GM12878 (cell line): ENCODE measurements around the gene PPOX. TPM values are rescaled to one million over a fixed set of nuclear protein-coding genes. Genes with fewer than 3 reads are reported as not detected.

Experiments used
- ATAC-seq: fragments of 200-7000 bp; cut with Tn5 transposase; 3 replicates; pipeline ENCODE4 v1.9.1; 2020; ENCODE audit warnings: mild to moderate bottlenecking, moderate library complexity
- BruUV-seq: library from RNA; stranded (reverse); fragments of 400-500 nt; replicated peaks from 2 replicates; lab custom pipeline; 2021; lab: Mats Ljungman, UMichigan
- CTCF ChIA-PET: fragments of 300-600 bp; sonication (Branson Sonifier 250); formaldehyde crosslinking; extraction: SDS; loops from one replicate; lab custom pipeline; 2021; ENCODE audit warnings: inconsistent platforms; lab: Yijun Ruan, JAX
- POLR2A ChIA-PET: fragments of 350-600 bp; formaldehyde crosslinking; extraction: SDS; loops from one replicate; lab custom pipeline; 2021; ENCODE audit warnings: inconsistent platforms; lab: Charles Lee
- RAD21 ChIA-PET: fragments of 300-600 bp; sonication (Branson Sonifier 250); formaldehyde crosslinking; loops from one replicate; lab custom pipeline; 2023; ENCODE audit warnings: antibody characterized with exemption; ENCODE audit not compliant: unreplicated experiment; lab: Charles Lee
- SMC1A ChIA-PET: fragments of 300-600 bp; sonication (Branson Sonifier 250); formaldehyde crosslinking; loops from one replicate; lab custom pipeline; 2023; ENCODE audit not compliant: unreplicated experiment, uncharacterized antibody; lab: Charles Lee
- DNase-seq: peaks from one replicate; pipeline ENCODE4 v3.0.0-alpha.2; 2011; ENCODE audit warnings: low read depth, low spot score
- FAIRE-seq: peaks from 3 replicates; lab custom pipeline; 2011; peaks lifted over from hg19 to GRCh38; lab: Jason Lieb, UNC
- H2AFZ ChIP-seq: 2 replicates; pipeline ENCODE4 v1.6.0; 2011; ENCODE audit warnings: low read depth, low read length, control low read depth; ENCODE audit not compliant: control insufficient read depth
- H3K27ac ChIP-seq: 2 replicates; pipeline ENCODE4 v1.5.1; 2011; ENCODE audit warnings: control low read depth; ENCODE audit not compliant: control insufficient read depth, insufficient read depth
- H3K27me3 ChIP-seq, 2 experiments: replicated peaks in 1 of 2; 2 replicates each; pipeline versions ENCODE4 v1.6.0 to v1.6.1; 2011; ENCODE audit warnings: low read length in 1 of 2; ENCODE audit not compliant: control insufficient read depth in 2 of 2, insufficient read depth in 2 of 2
- H3K36me3 ChIP-seq, 2 experiments: 2 replicates each; pipeline ENCODE4 v1.5.1; 2011; ENCODE audit warnings: low read length in 1 of 2; ENCODE audit not compliant: control insufficient read depth in 2 of 2, insufficient read depth in 2 of 2
- H3K4me1 ChIP-seq: 2 replicates; pipeline ENCODE4 v1.6.1; 2011; ENCODE audit warnings: mild to moderate bottlenecking, low read length, moderate library complexity, mixed read lengths; ENCODE audit not compliant: control insufficient read depth, insufficient read depth
- H3K4me2 ChIP-seq: 2 replicates; pipeline ENCODE4 v1.6.0; 2011; ENCODE audit warnings: control low read depth; ENCODE audit not compliant: control insufficient read depth, insufficient read depth
- H3K4me3 ChIP-seq: fragments of 200-600 bp; sonication (generic); 2 replicates; pipeline ENCODE4 v1.5.1; 2016
- H3K79me2 ChIP-seq: 2 replicates; pipeline ENCODE4 v1.6.0; 2011; ENCODE audit warnings: low read length; ENCODE audit not compliant: control insufficient read depth, insufficient read depth
- H3K9ac ChIP-seq: 2 replicates; pipeline ENCODE4 v1.8.0; 2011; ENCODE audit warnings: low read length, control low read depth, mixed read lengths; ENCODE audit not compliant: control insufficient read depth, insufficient read depth
- H3K9me3 ChIP-seq: replicated peaks from 3 replicates; pipeline ENCODE4 v1.5.1; 2011; ENCODE audit warnings: mild to moderate bottlenecking, low read length; ENCODE audit not compliant: control insufficient read depth, insufficient read depth
- H4K20me1 ChIP-seq: 2 replicates; pipeline ENCODE4 v1.6.0; 2011; ENCODE audit not compliant: control insufficient read depth, insufficient read depth
- GATAD2B ChIP-seq: fragments of 450-650 bp; conservative IDR thresholded peaks from 2 replicates; pipeline ENCODE4 v1.6.1; 2017; ENCODE audit warnings: low read depth, mild to moderate bottlenecking, moderate library complexity
- POLR2A ChIP-seq: IDR thresholded peaks from 2 replicates; pipeline ENCODE4 v1.6.1; 2011; ENCODE audit warnings: low read depth, mild to moderate bottlenecking, low read length
- POLR2AphosphoS2 ChIP-seq: IDR thresholded peaks from 2 replicates; pipeline ENCODE4 v1.6.1; 2011; ENCODE audit warnings: low read depth, mild to moderate bottlenecking, low read length, improper control_type of control experiment, moderate library complexity
- SMAD5 ChIP-seq: IDR thresholded peaks from 2 replicates; pipeline ENCODE4 v1.6.1; 2016; ENCODE audit warnings: antibody characterized with exemption, low read depth
- SMARCA5 ChIP-seq: fragments of 450-650 bp; IDR thresholded peaks from 2 replicates; pipeline ENCODE4 v1.6.1; 2017; ENCODE audit warnings: mild to moderate bottlenecking
- SPI1 ChIP-seq: IDR thresholded peaks from 2 replicates; pipeline ENCODE4 v1.6.1; 2011; ENCODE audit warnings: low read depth, mild to moderate bottlenecking, low read length, moderate library complexity, borderline replicate concordance; ENCODE audit not compliant: insufficient read depth
- SUPT20H ChIP-seq: IDR thresholded peaks from 2 replicates; pipeline ENCODE4 v1.6.1; 2011; ENCODE audit warnings: low read depth, mild to moderate bottlenecking, low read length, moderate library complexity, borderline replicate concordance; ENCODE audit not compliant: control insufficient read depth
- WGBS: methylation state at CpG from one replicate; pipeline ENCODE4 v1.1.6; 2016; ENCODE audit warnings: low lambda C conversion rate; ENCODE audit not compliant: insufficient replicate concordance, insufficient coverage; ENCODE audit errors: missing lambda C conversion rate; 5-methylcytosine and 5-hydroxymethylcytosine counted together
- in situ Hi-C: fragments of 300-500 bp; cut with MboI; formaldehyde crosslinking; loops from 9 replicates; pipeline ENCODE4 v1.14.3; 2018; ENCODE audit warnings: mixed read lengths
- intact Hi-C: fragments of 100-400 bp; cut with micrococcal nuclease; formaldehyde crosslinking; loops from one replicate; pipeline ENCODE4 v1.14.2; 2022; ENCODE audit not compliant: unreplicated experiment
- polyA plus RNA-seq, 11 experiments: library from polyadenylated mRNA; depleted of rRNA in 4 of 11; unstranded in 6 of 11; stranded (reverse) in 5 of 11; fragments of >200 nt; fragmentation: Nextera tagmentation in 4 of 11; fragmentation: Illumina TruSeq in 1 of 11; extraction: Ambion mirVana in 4 of 11; extraction: Trizol in 1 of 11; gene quantifications; 1 replicate in 1 of 11; 2 replicates in 10 of 11; pipeline versions ENCODE4 v1.2.1 to v1.2.3, GENCODE V29; 2011 to 2016; ENCODE audit warnings: inconsistent platforms in 2 of 11, missing spikeins in 2 of 11, low read depth in 1 of 11
- total RNA-seq, 4 experiments: library from RNA; depleted of rRNA in 3 of 4; stranded (reverse); fragments of >200 nt in 3 of 4; fragmentation: Illumina TruSeq in 1 of 4; extraction: Trizol in 1 of 4; gene quantifications; 2 replicates each; pipeline versions ENCODE4 v1.2.1 to v1.2.3, GENCODE V29; 2013 to 2021

Gene PPOX
- total and polyA plus RNA-seq, 10 of the 15 experiments (the other 5 are each of a cell fraction or from before 2014, with no cell fraction given), result 8.9 to 31.5 (median 20.3) TPM

DNA sequence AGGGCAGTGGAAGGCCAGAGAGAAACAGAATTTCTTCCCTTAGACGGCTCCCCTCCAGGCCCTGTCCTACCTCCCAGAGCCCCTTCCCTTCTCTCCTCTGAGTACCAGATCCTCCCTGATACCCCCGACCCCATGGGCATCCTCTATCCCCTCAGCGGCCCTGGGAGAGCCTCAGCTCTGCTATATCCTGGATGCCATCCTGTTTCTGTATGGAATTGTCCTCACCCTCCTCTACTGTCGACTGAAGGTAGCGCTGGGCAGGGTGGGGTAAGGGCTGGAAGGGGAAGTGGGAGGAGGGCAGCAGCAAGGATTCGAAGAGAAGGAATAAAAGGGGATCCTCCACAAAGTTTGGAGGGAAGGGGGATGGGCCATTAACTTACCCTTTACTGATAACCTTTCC lies 51.6 kb downstream of the PPOX start:
- POLR2A ChIA-PET, result interaction anchor here (0.7 to 5.7 kb wide), 2 partner anchors 15 to 18 kb away, joined by 5 to 24 read pairs; partner anchors contain the start of gene NDUFS2

More for the DNA sequence above, 51.6 kb downstream of the PPOX start:
- SMC1A ChIA-PET, result interaction anchor here (0.6 to 3.6 kb wide), 12 partner anchors 9 to 204 kb away, joined by 3 to 33 read pairs (median 4); partner anchors contain the start of genes CFAP126, NDUFS2 and TOMM40L
- Histone ChIP-seq H3K9ac (no peak overlapping the region), H3K4me2 (peak overlapping the region; percentile 63; the same call in 1 of the 2 replicates), H2AFZ (no peak overlapping the region), H3K27ac (no peak overlapping the region), H4K20me1 (no peaks in the 10 kb centered on the region), H3K4me3 (no peak overlapping the region; the same call in 1 of the 2 replicates), H3K4me1 (peaks cover 21% of the 10 kb centered on the region), H3K27me3 (no peaks in the 10 kb centered on the region), H3K9me3 (no peaks in the 10 kb centered on the region)
- CTCF ChIA-PET, result interaction anchor here (0.9 to 17.1 kb wide), 8 partner anchors 8 to 165 kb away, joined by 3 to 385 read pairs (median 16); partner anchors contain the start of genes ARHGAP30, NDUFS2 and TOMM40L
- DNase-seq (no peak), ATAC-seq (peak; percentile 16; the same call in 1 of the 3 replicates)
- no TSS peak for BruUV-seq
- RAD21 ChIA-PET, result interaction anchor here (0.7 to 3.1 kb wide), 6 partner anchors 8 to 161 kb away, joined by 3 to 18 read pairs (median 5); partner anchors contain the start of gene TOMM40L
- intact Hi-C loops, result no loop called here
- TF ChIP-seq SUPT20H (no peak), POLR2AphosphoS2 (no peak), POLR2A (no peak), SMARCA5 (peak; percentile 30; the same call in 1 of the 2 replicates), SPI1 (peak; percentile 7; the same call in 1 of the 2 replicates), GATAD2B (0 out of 2 replicates have a peak, but pooled peaks have one; percentile 11), SMAD5 (no peak)
- TF ChIP-seq, all 136 proteins: peak for 3
- no peaks in the 10 kb centered on the region for H3K79me2 ChIP-seq
- WGBS, result 52% methylated on average over 5 of the region's 6 CpGs
- in situ Hi-C loops, result no loop called here
- peaks cover 2 to 13% of the 10 kb centered on the region in 2 experiments for H3K36me3 ChIP-seq
- FAIRE-seq, result no peak
